Skeletal muscle satellite cell (primary cell): Measurements from ENCODE around the gene GDI1.
"Not testable (repeated sequence)": the region's sequence is repeated elsewhere in the genome, so short reads cannot be mapped to it uniquely, and the experiment has no call there.

Experiments used
- H3K27me3 ChIP-seq: 2 replicates; pipeline ENCODE4 v1.7.0; 2013; ENCODE audit warnings: low read length; ENCODE audit not compliant: control insufficient read depth, insufficient read depth
- H3K36me3 ChIP-seq: 2 replicates; pipeline ENCODE4 v1.7.0; 2013; ENCODE audit warnings: mild to moderate bottlenecking, control low read depth, low read length; ENCODE audit not compliant: insufficient read depth
- H3K4me1 ChIP-seq: 2 replicates; pipeline ENCODE4 v1.7.0; 2013; ENCODE audit warnings: low read length; ENCODE audit not compliant: control insufficient read depth, insufficient read depth
- H3K4me2 ChIP-seq: 2 replicates; pipeline ENCODE4 v1.7.0; 2013; ENCODE audit warnings: mild to moderate bottlenecking, low read length
- H3K4me3 ChIP-seq: 2 replicates; pipeline ENCODE4 v1.7.0; 2013; ENCODE audit warnings: low read length
- H3K9ac ChIP-seq: 2 replicates; pipeline ENCODE4 v1.7.0; 2013; ENCODE audit warnings: mild to moderate bottlenecking, low read depth, low read length, moderate library complexity
- H3K9me3 ChIP-seq: replicated peaks from 2 replicates; pipeline ENCODE4 v1.7.0; 2013; ENCODE audit warnings: mild to moderate bottlenecking, control low read depth, low read length

GDI1 gene

DNA sequence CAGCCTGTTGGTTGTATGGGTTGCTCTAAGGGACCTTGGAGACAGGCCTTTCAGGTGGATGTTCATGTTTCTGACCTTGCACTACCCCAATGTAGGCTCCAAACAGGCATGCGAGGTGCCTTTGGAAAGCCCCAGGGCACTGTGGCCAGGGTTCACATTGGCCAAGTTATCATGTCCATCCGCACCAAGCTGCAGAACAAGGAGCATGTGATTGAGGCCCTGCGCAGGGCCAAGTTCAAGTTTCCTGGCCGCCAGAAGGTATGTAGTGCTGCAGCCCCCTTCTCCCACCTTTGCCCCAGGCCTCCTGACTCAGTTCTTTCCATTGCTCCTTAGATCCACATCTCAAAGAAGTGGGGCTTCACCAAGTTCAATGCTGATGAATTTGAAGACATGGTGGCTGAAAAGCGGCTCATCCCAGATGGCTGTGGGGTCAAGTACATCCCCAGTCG lies 36.6 kb upstream of the GDI1 start:
- H3K4me3 ChIP-seq: peak overlapping the region; percentile 89
- H3K36me3 ChIP-seq: peaks cover 33% of the 10 kb centered on the region
- H3K4me2 ChIP-seq: peak overlapping the region; percentile 91
- peak overlapping the region; percentile 100 for H3K9ac ChIP-seq
- not testable (repeated sequence) for H3K4me1 ChIP-seq, H3K9me3 ChIP-seq, H3K27me3 ChIP-seq

DNA sequence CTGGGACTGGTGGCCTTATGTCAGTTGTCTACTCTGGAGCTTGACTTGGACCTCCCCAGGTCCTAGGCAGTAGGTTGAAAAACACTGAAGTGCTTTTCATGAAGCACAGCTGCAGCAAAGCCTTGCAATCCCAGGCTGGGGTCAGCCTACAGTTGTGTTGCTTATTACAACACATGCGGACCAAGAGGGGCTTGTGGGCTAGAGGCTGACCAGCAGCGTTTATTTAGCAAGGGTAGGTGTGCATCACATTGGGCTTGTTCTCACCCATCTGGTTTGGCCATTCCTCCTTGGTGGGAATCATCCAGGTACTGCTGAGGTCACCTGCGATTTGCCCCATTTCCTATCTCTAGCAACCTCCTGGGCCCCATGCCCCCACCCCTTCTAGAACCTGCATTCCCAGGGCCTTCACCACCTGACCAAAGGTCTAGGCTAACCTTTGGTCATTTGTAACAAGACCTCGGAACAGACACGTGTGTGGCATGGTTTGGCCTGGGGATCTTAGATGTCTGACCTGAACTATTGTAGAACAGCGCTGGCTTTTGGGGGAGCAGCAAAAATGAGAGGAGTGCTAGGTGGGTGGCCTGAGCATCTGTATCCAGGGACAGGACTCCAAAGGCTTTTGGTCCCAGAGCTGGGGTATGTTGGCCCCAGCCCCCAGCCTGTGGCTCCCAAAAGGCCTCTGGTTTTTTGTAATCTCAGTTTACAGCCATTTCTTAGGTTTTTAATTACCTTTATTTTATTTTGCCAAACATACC lies 35.7 kb upstream of the GDI1 start:
- Histone ChIP-seq H3K4me2 (peak overlapping the region; percentile 10), H3K4me3 (no peak overlapping the region), H3K4me1 (peaks cover 6% of the 10 kb centered on the region), H3K9me3 (no peaks in the 10 kb centered on the region), H3K36me3 (peaks cover 33% of the 10 kb centered on the region), H3K27me3 (no peaks in the 10 kb centered on the region), H3K9ac (no peak overlapping the region)

DNA sequence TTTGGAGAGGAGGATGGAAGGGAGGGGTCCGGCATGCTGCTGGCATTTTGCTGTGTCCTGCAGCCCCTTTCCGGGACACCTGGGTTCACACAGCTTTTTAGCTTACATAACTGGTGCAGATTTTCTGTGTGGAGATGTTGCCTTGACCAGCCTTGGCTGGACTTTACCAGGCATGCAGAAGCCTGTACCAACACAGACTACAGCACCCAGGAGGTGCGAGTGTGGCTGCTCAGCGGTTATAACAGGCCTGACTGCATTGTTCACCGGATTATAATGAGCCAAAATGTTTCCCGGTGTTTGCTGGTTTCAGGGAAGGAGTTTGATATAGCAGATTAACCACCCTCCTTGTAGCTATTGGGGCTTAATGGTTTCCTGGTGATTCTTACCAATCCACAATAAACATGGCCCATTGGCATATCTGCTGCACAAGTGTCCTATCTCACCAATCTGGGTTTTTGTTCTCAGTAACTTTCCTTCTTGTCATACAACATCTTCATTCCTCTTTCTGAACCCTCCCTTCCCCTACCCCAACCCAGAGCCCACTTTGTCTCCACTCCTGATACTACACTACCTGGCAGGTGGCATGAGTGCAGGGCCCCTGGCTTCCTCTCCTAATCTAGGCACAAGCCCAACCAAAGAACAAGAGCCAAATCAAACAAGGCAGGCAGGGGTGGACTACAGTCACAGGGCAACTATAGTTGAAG lies 34.9 kb upstream of the GDI1 start:
- Histone ChIP-seq H3K36me3 (peaks cover 33% of the 10 kb centered on the region), H3K9ac (no peak overlapping the region), H3K4me2 (no peak overlapping the region), H3K4me1 (peaks cover 6% of the 10 kb centered on the region), H3K27me3 (no peaks in the 10 kb centered on the region), H3K4me3 (no peak overlapping the region), H3K9me3 (no peaks in the 10 kb centered on the region)

DNA sequence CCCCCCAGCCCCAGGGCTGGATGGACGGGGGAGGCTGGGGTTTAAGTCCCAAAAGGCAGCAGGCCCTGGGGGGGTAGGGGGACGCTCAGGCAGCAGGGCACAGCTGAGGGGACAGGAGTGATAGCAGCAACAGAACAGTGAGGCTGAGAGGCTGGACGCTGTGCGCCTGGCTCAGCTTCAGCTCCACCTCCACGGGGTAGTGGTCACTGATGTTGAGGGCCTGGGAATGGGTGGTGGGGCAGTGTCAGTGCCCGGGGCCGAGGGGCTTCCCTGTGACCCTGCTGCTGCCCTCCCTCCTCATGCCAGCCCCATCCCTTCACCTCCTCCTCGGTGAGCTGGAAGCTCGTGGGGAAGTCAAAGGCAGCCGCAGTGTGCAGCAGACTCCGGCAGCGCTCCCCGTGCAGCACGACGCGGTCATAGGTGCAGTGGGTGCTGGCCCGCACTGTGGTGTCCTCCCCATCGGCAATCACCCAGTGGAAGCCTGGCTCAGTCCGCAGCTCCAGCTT lies 34.3 kb upstream of the GDI1 start:
- Histone ChIP-seq H3K27me3 (no peaks in the 10 kb centered on the region), H3K4me2 (no peak overlapping the region), H3K9ac (no peak overlapping the region), H3K4me3 (no peak overlapping the region), H3K36me3 (peaks cover 33% of the 10 kb centered on the region), H3K9me3 (no peaks in the 10 kb centered on the region), H3K4me1 (peaks cover 6% of the 10 kb centered on the region)

DNA sequence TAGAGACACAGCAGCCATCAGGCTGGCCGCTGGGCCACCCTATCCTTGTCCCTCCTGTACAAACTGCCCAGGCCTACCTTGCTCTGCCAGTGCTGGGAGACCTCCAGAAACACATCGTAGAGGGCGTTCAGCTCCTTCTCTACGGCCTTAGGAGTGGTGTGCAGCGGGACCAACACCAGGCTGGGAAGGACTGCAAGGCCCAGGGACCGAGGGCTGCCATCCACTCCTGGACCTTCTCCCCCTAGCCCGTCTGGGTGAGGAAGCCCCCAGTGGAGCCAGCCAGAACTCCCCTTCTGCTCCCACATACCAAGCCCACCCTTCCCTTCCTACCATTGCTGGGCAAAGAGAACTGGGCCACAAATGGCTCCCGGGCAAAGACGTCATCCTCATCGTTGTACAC lies 33.8 kb upstream of the GDI1 start:
- Histone ChIP-seq H3K4me1 (peaks cover 6% of the 10 kb centered on the region), H3K27me3 (no peaks in the 10 kb centered on the region), H3K9me3 (no peaks in the 10 kb centered on the region), H3K4me3 (no peak overlapping the region), H3K9ac (no peak overlapping the region), H3K36me3 (peaks cover 33% of the 10 kb centered on the region), H3K4me2 (no peak overlapping the region)

DNA sequence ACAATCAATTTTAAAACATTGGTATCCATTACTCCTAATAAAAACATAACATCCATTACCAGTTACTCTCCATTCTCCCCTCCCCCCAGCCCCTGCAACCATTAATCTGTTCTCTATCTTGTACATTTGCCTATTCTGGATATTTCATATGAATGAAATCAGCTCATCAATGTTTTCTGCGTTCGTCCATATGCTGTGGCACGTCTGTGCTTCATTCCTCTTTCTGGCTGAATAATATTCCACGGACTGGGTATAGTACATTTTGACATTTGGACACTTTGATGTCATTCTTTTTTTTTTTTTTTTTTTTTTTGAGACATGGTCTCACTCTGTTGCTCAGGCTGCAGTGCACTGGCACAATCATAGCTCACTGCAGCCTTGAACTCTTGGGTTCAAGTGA lies 33.1 kb upstream of the GDI1 start:
- Histone ChIP-seq H3K9ac (no peak overlapping the region), H3K4me1 (peaks cover 6% of the 10 kb centered on the region), H3K9me3 (no peaks in the 10 kb centered on the region), H3K4me3 (no peak overlapping the region), H3K27me3 (no peaks in the 10 kb centered on the region), H3K36me3 (peaks cover 27% of the 10 kb centered on the region), H3K4me2 (no peak overlapping the region)

DNA sequence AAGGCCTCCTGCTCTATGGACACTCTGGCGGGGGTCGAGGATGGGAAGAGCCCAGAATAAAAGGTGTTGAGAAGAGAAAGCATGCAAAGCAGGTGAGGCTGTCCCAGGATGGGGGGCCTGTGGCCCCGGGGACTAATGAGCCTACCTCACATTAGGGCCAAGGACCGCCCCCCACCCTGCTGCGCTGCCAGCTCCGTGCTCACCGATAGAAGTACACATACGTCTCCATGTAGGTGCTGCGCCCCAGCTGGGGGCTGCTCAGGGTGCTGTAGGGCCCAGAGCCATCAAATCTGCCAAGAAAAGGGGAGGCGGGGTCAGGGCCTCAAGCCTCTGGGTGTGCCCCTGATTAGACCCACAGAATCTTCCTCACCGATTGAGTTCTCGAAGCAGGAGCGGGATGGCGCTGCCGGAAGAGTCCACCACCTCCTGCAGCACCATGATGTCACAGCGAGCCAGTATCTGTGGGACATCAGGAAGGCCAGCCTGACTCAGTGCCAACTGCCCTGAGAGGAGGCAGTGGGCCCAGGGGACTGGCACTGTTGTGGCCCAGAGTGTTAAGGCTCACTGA lies 32.2 kb upstream of the GDI1 start:
- H3K9ac ChIP-seq: no peak overlapping the region
- H3K4me3 ChIP-seq: no peak overlapping the region
- no peaks in the 10 kb centered on the region for H3K9me3 ChIP-seq
- no peaks in the 10 kb centered on the region for H3K27me3 ChIP-seq
- peaks cover 10% of the 10 kb centered on the region for H3K4me1 ChIP-seq
- H3K4me2 ChIP-seq: no peak overlapping the region
- peaks cover 19% of the 10 kb centered on the region for H3K36me3 ChIP-seq

DNA sequence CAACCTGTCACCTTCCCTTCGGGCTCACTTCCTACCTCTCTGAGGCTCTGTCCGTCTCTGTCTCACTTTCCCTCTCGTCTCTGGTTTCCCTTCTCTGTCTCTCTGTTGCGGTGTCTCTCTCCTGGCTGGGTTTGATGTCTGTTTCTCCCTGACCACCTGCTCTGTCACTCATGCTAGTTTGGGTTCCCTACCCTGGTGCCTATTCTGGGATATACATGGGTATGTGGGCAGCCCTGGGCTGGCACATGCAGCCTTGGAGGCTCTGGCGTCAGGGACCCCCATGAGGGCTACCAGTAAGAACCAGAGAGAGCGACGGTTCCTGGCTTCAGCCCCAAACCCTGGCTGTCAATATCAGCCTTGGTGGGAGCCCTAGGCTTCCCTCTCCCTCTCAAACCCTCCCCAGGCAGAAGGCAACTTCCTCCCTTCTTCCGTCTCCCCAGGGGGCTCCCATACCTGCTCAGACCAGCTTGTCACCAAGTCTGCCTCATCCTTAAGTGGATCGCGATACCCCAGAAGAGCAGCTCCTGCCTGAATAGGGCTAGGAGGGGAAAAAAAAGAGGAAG lies 28.2 kb upstream of the GDI1 start:
- H3K36me3 ChIP-seq: peaks cover 4% of the 10 kb centered on the region
- peak overlapping the region; percentile 72 for H3K4me3 ChIP-seq
- H3K27me3 ChIP-seq: no peaks in the 10 kb centered on the region
- peak overlapping the region; percentile 94 for H3K4me2 ChIP-seq
- peak overlapping the region; percentile 85 for H3K9ac ChIP-seq
- H3K9me3 ChIP-seq: no peaks in the 10 kb centered on the region
- peaks cover 12% of the 10 kb centered on the region for H3K4me1 ChIP-seq

DNA sequence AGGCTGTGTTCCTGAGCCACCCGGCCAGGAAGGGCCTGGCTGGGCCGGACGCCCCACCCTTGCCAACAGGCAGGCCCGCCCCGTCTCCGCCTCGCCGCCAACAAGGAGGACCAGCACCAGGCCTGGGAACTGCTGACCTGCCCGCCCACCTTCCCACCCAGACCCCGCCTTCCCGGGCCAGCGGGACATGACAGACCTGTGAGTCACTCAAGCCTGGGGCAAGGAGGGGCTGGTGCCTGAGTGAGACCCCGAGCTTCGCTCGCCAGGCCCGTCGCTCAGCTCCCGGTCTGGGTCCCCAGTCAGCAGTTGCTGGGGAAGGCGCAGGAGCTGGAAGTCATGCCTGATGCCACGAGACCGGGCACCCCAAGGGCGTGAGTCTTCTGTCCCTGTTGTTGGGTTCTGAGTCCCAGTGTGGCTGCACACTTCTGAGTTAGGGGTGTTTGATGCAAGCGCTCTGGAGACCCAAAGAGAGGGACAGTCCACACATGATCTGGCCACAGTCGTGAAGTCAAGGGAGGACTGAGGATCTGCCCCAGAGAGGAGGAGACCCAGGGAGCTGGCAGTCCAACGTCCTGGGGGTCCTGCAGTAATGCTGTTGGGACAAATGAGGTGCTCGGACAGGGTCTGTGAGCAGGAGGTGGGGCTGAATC lies 27.6 kb upstream of the GDI1 start, which contains the start of gene DNASE1L1:
Gene DNASE1L1 (minus strand): TSS at position 33 of the 650 bp plus-strand sequence. CDS start 3,686 bp downstream, outside the sequence.
- peak within 1 kb of the TSS; percentile 94 for H3K4me2 ChIP-seq
- peaks cover 2% of the 10 kb centered on the region for H3K36me3 ChIP-seq
- H3K9me3 ChIP-seq: no peaks in the 10 kb centered on the region
- no peaks in the 10 kb centered on the region for H3K27me3 ChIP-seq
- peak within 1 kb of the TSS; percentile 72 for H3K4me3 ChIP-seq
- H3K9ac ChIP-seq: peak within 1 kb of the TSS; percentile 85
- peaks cover 12% of the 10 kb centered on the region for H3K4me1 ChIP-seq

DNA sequence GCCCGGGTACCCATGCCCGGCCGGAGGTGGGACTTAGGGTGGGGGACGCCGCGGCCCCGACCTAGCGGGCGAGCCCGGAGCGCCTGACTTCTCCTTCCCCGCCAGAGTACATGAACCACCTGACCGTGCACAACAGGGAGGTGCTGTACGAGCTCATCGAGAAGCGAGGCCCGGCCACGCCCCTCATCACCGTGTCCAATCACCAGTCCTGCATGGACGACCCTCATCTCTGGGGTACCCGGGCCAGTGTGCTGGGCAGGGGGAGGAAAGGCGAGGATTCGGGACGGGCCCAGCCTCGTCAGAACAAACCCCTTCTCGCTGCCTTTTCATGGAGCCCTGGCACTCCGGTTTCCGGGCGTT lies 25.0 kb upstream of the GDI1 start:
- Histone ChIP-seq H3K27me3 (no peaks in the 10 kb centered on the region), H3K9ac (peak overlapping the region; percentile 87), H3K4me3 (peak overlapping the region; percentile 82), H3K36me3 (no peaks in the 10 kb centered on the region), H3K9me3 (no peaks in the 10 kb centered on the region), H3K4me1 (peaks cover 12% of the 10 kb centered on the region), H3K4me2 (peak overlapping the region; percentile 80)

DNA sequence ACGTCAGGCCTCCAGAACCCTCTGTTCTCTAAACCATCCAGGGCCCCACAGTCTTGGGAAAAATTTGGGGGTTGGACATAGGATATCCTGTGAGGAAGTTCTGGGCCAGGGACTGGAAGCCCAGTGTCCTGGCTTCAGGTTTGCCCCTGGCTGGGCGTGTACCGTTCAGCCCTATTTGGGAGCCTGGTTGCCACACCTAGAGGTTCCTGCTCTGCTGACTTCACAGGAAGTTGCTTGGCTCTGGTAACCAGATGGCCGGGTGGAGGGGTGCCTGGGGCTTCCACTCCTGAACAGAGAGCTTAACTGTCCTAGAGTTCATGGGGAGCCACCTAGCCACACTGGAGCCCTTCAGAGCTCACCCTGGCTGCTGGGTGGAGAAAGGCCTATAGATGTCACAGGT lies 24.5 kb upstream of the GDI1 start:
- Histone ChIP-seq H3K9ac (peak overlapping the region; percentile 87), H3K4me1 (peaks cover 12% of the 10 kb centered on the region), H3K9me3 (no peaks in the 10 kb centered on the region), H3K4me2 (peak overlapping the region; percentile 80), H3K27me3 (no peaks in the 10 kb centered on the region), H3K4me3 (peak overlapping the region; percentile 82), H3K36me3 (no peaks in the 10 kb centered on the region)
